Loucy (cell line): Measurements from ENCODE around the gene RET.

Experiments
- H2AFZ ChIP-seq: fragments of 200-600 bp; sonication (generic); 2 replicates; pipeline ENCODE4 v1.6.0; 2016; ENCODE audit warnings: antibody characterized with exemption, mild to moderate bottlenecking, low read length, moderate library complexity
- H3F3A ChIP-seq: fragments of 200-600 bp; 2 replicates; pipeline ENCODE4 v1.6.0; 2016; ENCODE audit warnings: antibody characterized with exemption, low read depth, mild to moderate bottlenecking
- H3K27me3 ChIP-seq: fragments of 200-600 bp; sonication (generic); 2 replicates; pipeline ENCODE4 v1.6.1; 2014; ENCODE audit warnings: low read length, mild to moderate bottlenecking; ENCODE audit not compliant: insufficient read depth, poor library complexity, severe bottlenecking
- H3K36me3 ChIP-seq: fragments of 200-600 bp; sonication (generic); 2 replicates; pipeline ENCODE4 v1.6.1; 2016; ENCODE audit warnings: low read length; ENCODE audit not compliant: insufficient read depth
- H3K4me1 ChIP-seq: fragments of 200-600 bp; sonication (generic); 2 replicates; pipeline ENCODE4 v1.5.1; 2014; ENCODE audit warnings: low read length, mild to moderate bottlenecking; ENCODE audit not compliant: insufficient read depth, poor library complexity, severe bottlenecking
- H3K4me2 ChIP-seq: fragments of 200-600 bp; sonication (generic); 2 replicates; pipeline ENCODE4 v1.6.0; 2014; ENCODE audit warnings: antibody characterized with exemption, low read length, low read depth, mild to moderate bottlenecking; ENCODE audit not compliant: poor library complexity, severe bottlenecking
- H3K4me3 ChIP-seq: fragments of 200-600 bp; sonication (generic); 2 replicates; pipeline ENCODE4 v1.5.1; 2014; ENCODE audit warnings: low read length, mild to moderate bottlenecking, mixed read lengths; ENCODE audit not compliant: poor library complexity, severe bottlenecking
- H3K79me2 ChIP-seq: fragments of 200-600 bp; sonication (generic); 2 replicates; pipeline ENCODE4 v1.6.1; 2014; ENCODE audit warnings: low read length; ENCODE audit not compliant: insufficient read depth
- H3K9ac ChIP-seq: fragments of 200-600 bp; sonication (generic); 2 replicates; pipeline ENCODE4 v1.6.0; 2014; ENCODE audit warnings: mild to moderate bottlenecking, low read depth, low read length, moderate library complexity; ENCODE audit not compliant: poor library complexity, severe bottlenecking
- H3K9me2 ChIP-seq: fragments of 200-600 bp; sonication (generic); replicated peaks from 2 replicates; pipeline ENCODE4 v1.6.1; 2016; ENCODE audit warnings: low read depth, low read length, mixed read lengths
- H3K9me3 ChIP-seq: fragments of 200-600 bp; sonication (generic); 2 replicates; pipeline ENCODE4 v1.6.1; 2014; ENCODE audit warnings: mild to moderate bottlenecking, antibody characterized with exemption, low read length, low read depth; ENCODE audit not compliant: insufficient read depth
- H4K20me1 ChIP-seq: fragments of 200-600 bp; sonication (generic); 2 replicates; pipeline ENCODE4 v1.6.0; 2014; ENCODE audit warnings: antibody characterized with exemption, low read length, mild to moderate bottlenecking; ENCODE audit not compliant: insufficient read depth, poor library complexity, severe bottlenecking
- CTCF ChIP-seq: fragments of 200-600 bp; sonication (generic); conservative IDR thresholded peaks from 2 replicates; pipeline ENCODE4 v1.5.1; 2014; ENCODE audit warnings: mild to moderate bottlenecking, antibody characterized with exemption, low read length
- EZH2phosphoT487 ChIP-seq: fragments of 200-600 bp; IDR thresholded peaks from 2 replicates; pipeline ENCODE4 v1.6.1; 2018; ENCODE audit warnings: antibody characterized with exemption, mild to moderate bottlenecking, moderate library complexity, borderline replicate concordance

Gene RET

GRCh38 chr10:43105956-43106229 is 29.0 kb downstream of the RET start:
- H3K79me2 ChIP-seq = no peaks in the 10 kb centered on the region
- no peaks in the 10 kb centered on the region for H3K9me3 ChIP-seq
- H3K4me3 ChIP-seq = no peak overlapping the region
- no peaks in the 10 kb centered on the region for H3K36me3 ChIP-seq
- TF ChIP-seq CTCF (no peak), EZH2phosphoT487 (no peak)
- H3K4me1 ChIP-seq = peaks cover 18% of the 10 kb centered on the region
- H3K27me3 ChIP-seq = no peaks in the 10 kb centered on the region
- H4K20me1 ChIP-seq = no peaks in the 10 kb centered on the region
- H3K4me2 ChIP-seq = peak overlapping the region; percentile 36
- H3K9ac ChIP-seq = no peak overlapping the region
- no peaks in the 10 kb centered on the region for H3F3A ChIP-seq
- H2AFZ ChIP-seq = no peak overlapping the region
- no peaks in the 10 kb centered on the region for H3K9me2 ChIP-seq

GRCh38 chr10:43106256-43107091 is 29.6 kb downstream of the RET start:
- H4K20me1 ChIP-seq = no peaks in the 10 kb centered on the region
- no peak overlapping the region for H2AFZ ChIP-seq
- no peaks in the 10 kb centered on the region for H3K79me2 ChIP-seq
- no peak overlapping the region for H3K4me2 ChIP-seq
- no peak overlapping the region for H3K4me3 ChIP-seq
- H3K9me3 ChIP-seq = no peaks in the 10 kb centered on the region
- no peak overlapping the region for H3K9ac ChIP-seq
- no peaks in the 10 kb centered on the region for H3K27me3 ChIP-seq
- H3K4me1 ChIP-seq = peaks cover 12% of the 10 kb centered on the region
- TF ChIP-seq EZH2phosphoT487 = no peak
- no peak for TF ChIP-seq CTCF
- no peaks in the 10 kb centered on the region for H3F3A ChIP-seq
- no peaks in the 10 kb centered on the region for H3K36me3 ChIP-seq
- no peaks in the 10 kb centered on the region for H3K9me2 ChIP-seq

DNA sequence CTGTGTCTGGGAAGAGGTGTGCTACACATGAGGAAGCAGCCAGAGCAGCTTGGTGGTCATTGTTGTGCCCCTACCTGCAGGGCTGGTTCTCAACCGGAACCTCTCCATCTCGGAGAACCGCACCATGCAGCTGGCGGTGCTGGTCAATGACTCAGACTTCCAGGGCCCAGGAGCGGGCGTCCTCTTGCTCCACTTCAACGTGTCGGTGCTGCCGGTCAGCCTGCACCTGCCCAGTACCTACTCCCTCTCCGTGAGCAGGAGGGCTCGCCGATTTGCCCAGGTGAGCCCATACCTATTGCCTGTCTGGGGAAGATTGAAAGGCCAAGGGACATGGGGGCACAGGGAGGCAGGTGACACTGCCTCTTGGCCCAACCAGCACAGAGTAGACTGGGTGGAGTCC is 32.1 kb downstream of the RET start:
- Histone ChIP-seq H2AFZ (no peak overlapping the region), H3K9ac (no peak overlapping the region), H4K20me1 (no peaks in the 10 kb centered on the region), H3F3A (no peaks in the 10 kb centered on the region), H3K4me1 (peaks cover 12% of the 10 kb centered on the region), H3K79me2 (no peaks in the 10 kb centered on the region), H3K4me2 (no peak overlapping the region), H3K9me2 (no peaks in the 10 kb centered on the region), H3K36me3 (no peaks in the 10 kb centered on the region), H3K9me3 (no peaks in the 10 kb centered on the region), H3K4me3 (no peak overlapping the region), H3K27me3 (no peaks in the 10 kb centered on the region)
- TF ChIP-seq CTCF (no peak), EZH2phosphoT487 (no peak)
